ENCODE measurements around the gene LGALS7. TPM values are rescaled to one million over a fixed set of nuclear protein-coding genes. Genes with fewer than 3 reads are reported as not detected.

LGALS7 gene
- total and polyA plus RNA-seq, 2 of the 13 experiments (the other 11 are each of a cell fraction or from before 2014, with no cell fraction given): 0.73 TPM; not detected in 1

DNA sequence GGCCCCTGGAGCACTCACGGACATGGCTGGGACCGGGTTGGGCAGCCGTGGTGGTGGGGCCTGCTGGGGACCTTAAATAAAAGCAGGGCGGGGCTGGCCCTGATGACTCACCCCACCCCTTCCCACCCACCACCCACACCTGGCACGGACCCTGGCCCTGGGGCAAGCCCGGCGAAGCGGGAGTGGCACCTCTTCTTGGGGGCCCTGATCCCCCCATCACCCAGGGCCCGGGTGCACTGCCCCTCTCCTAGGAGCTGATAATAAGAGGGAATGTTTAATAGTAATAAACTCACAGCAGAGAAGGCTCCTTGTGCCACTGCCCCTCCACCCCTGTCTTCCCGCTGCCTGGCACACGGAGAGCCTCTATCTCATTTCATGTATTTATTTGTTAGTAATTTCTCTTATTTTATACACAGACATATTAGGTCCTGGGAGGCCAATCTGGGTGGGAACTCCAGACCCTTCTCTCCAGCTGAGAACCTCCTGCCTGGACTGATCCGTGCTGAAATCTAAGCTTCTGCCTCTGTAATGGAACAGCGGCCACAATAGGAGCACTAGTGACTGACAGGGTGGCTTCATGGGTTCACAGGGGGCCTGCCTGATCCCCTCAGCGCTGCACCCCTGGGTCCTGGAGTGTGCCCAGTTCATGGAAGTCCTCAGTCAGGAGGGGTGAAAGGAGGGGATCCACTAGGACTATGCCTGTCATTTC lies at the start of gene LGALS7 (continued):
- TF ChIP-seq, protein P1, sequence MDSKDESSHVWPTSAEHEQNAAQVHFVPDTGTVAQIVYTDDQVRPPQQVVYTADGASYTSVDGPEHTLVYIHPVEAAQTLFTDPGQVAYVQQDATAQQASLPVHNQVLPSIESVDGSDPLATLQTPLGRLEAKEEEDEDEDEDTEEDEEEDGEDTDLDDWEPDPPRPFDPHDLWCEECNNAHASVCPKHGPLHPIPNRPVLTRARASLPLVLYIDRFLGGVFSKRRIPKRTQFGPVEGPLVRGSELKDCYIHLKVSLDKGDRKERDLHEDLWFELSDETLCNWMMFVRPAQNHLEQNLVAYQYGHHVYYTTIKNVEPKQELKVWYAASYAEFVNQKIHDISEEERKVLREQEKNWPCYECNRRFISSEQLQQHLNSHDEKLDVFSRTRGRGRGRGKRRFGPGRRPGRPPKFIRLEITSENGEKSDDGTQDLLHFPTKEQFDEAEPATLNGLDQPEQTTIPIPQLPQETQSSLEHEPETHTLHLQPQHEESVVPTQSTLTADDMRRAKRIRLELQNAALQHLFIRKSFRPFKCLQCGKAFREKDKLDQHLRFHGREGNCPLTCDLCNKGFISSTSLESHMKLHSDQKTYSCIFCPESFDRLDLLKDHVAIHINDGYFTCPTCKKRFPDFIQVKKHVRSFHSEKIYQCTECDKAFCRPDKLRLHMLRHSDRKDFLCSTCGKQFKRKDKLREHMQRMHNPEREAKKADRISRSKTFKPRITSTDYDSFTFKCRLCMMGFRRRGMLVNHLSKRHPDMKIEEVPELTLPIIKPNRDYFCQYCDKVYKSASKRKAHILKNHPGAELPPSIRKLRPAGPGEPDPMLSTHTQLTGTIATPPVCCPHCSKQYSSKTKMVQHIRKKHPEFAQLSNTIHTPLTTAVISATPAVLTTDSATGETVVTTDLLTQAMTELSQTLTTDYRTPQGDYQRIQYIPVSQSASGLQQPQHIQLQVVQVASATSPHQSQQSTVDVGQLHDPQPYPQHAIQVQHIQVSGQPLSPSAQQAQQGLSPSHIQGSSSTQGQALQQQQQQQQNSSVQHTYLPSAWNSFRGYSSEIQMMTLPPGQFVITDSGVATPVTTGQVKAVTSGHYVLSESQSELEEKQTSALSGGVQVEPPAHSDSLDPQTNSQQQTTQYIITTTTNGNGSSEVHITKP (CRISPR knock-in tag; IDR thresholded peaks at IDR 0.05; ENCODE audit: low read depth): no peak
- TF ChIP-seq ATF5 (CRISPR knock-in tag; IDR thresholded peaks at IDR 0.05; ENCODE audit: low read depth) (no peak), ATF2 (CRISPR knock-in tag; IDR thresholded peaks at IDR 0.05) (no peak), ZFP36L2 (CRISPR knock-in tag; IDR thresholded peaks at IDR 0.05) (no peak), ZNF83 (CRISPR knock-in tag; IDR thresholded peaks at IDR 0.05; ENCODE audit: borderline replicate concordance) (no peak), HNRNPL (IDR thresholded peaks at IDR 0.05; ENCODE audit: low read depth, low read length) (no peak)
- TF ChIP-seq, protein P2, sequence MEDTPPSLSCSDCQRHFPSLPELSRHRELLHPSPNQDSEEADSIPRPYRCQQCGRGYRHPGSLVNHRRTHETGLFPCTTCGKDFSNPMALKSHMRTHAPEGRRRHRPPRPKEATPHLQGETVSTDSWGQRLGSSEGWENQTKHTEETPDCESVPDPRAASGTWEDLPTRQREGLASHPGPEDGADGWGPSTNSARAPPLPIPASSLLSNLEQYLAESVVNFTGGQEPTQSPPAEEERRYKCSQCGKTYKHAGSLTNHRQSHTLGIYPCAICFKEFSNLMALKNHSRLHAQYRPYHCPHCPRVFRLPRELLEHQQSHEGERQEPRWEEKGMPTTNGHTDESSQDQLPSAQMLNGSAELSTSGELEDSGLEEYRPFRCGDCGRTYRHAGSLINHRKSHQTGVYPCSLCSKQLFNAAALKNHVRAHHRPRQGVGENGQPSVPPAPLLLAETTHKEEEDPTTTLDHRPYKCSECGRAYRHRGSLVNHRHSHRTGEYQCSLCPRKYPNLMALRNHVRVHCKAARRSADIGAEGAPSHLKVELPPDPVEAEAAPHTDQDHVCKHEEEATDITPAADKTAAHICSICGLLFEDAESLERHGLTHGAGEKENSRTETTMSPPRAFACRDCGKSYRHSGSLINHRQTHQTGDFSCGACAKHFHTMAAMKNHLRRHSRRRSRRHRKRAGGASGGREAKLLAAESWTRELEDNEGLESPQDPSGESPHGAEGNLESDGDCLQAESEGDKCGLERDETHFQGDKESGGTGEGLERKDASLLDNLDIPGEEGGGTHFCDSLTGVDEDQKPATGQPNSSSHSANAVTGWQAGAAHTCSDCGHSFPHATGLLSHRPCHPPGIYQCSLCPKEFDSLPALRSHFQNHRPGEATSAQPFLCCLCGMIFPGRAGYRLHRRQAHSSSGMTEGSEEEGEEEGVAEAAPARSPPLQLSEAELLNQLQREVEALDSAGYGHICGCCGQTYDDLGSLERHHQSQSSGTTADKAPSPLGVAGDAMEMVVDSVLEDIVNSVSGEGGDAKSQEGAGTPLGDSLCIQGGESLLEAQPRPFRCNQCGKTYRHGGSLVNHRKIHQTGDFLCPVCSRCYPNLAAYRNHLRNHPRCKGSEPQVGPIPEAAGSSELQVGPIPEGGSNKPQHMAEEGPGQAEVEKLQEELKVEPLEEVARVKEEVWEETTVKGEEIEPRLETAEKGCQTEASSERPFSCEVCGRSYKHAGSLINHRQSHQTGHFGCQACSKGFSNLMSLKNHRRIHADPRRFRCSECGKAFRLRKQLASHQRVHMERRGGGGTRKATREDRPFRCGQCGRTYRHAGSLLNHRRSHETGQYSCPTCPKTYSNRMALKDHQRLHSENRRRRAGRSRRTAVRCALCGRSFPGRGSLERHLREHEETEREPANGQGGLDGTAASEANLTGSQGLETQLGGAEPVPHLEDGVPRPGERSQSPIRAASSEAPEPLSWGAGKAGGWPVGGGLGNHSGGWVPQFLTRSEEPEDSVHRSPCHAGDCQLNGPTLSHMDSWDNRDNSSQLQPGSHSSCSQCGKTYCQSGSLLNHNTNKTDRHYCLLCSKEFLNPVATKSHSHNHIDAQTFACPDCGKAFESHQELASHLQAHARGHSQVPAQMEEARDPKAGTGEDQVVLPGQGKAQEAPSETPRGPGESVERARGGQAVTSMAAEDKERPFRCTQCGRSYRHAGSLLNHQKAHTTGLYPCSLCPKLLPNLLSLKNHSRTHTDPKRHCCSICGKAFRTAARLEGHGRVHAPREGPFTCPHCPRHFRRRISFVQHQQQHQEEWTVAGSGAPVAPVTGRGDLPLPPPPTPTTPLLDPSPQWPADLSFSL (CRISPR knock-in tag; IDR thresholded peaks at IDR 0.05): no peak

All from HepG2 (cell line).